H9 (cell line): Measurements from ENCODE around the gene CPAMD8. TPM values are rescaled to one million over a fixed set of nuclear protein-coding genes. Genes with fewer than 3 reads are reported as not detected.

Experiments used
- DNase-seq: peaks from one replicate; pipeline ENCODE4 v3.0.0-alpha.2; 2017
- H2AFZ ChIP-seq: one replicate; pipeline ENCODE4 v1.6.1; 2013; ENCODE audit warnings: mild to moderate bottlenecking, low read length, control low read depth, moderate library complexity
- H2AK5ac ChIP-seq: 2 replicates; pipeline ENCODE4 v1.6.1; 2013; ENCODE audit warnings: low read length, control low read depth, mixed read lengths; ENCODE audit not compliant: insufficient read length
- H2BK120ac ChIP-seq: one replicate; pipeline ENCODE4 v1.6.1; 2013; ENCODE audit warnings: low read depth, mild to moderate bottlenecking, low read length, control low read depth, inconsistent platforms; ENCODE audit not compliant: poor library complexity, severe bottlenecking
- H2BK12ac ChIP-seq: 2 replicates; pipeline ENCODE4 v1.6.1; 2013; ENCODE audit warnings: low read length, control low read depth, mixed read lengths, low read depth; ENCODE audit not compliant: insufficient read length
- H2BK15ac ChIP-seq: 2 replicates; pipeline ENCODE4 v1.6.1; 2013; ENCODE audit warnings: low read depth, low read length, control low read depth
- H2BK20ac ChIP-seq: one replicate; pipeline ENCODE4 v1.6.1; 2013; ENCODE audit warnings: low read depth, mild to moderate bottlenecking, low read length, control low read depth, inconsistent platforms; ENCODE audit not compliant: poor library complexity, severe bottlenecking
- H2BK5ac ChIP-seq: 2 replicates; pipeline ENCODE4 v1.6.1; 2013; ENCODE audit warnings: low read length, control low read depth, mixed read lengths; ENCODE audit not compliant: insufficient read length
- H3K14ac ChIP-seq: 2 replicates; pipeline ENCODE4 v1.6.1; 2013; ENCODE audit warnings: low read length, control low read depth; ENCODE audit not compliant: insufficient read depth
- H3K18ac ChIP-seq: 2 replicates; pipeline ENCODE4 v1.6.1; 2013; ENCODE audit warnings: low read depth, mild to moderate bottlenecking, mixed read lengths, low read length, control low read depth; ENCODE audit not compliant: insufficient read length
- H3K23ac ChIP-seq: 2 replicates; pipeline ENCODE4 v1.6.1; 2013; ENCODE audit warnings: low read length, control low read depth, mixed read lengths, low read depth; ENCODE audit not compliant: insufficient read length
- H3K23me2 ChIP-seq: 2 replicates; pipeline ENCODE4 v1.6.1; 2013; ENCODE audit warnings: low read depth, mild to moderate bottlenecking, mixed read lengths, low read length, control low read depth; ENCODE audit not compliant: insufficient read length, poor library complexity, severe bottlenecking
- H3K27ac ChIP-seq: 2 replicates; pipeline ENCODE4 v1.5.1; 2013; ENCODE audit warnings: low read length, control low read depth, mixed read lengths, low read depth; ENCODE audit not compliant: insufficient read length
- H3K27me3 ChIP-seq: 2 replicates; pipeline ENCODE4 v1.6.1; 2013; ENCODE audit warnings: low read length, control low read depth, inconsistent platforms; ENCODE audit not compliant: insufficient read depth
- H3K4ac ChIP-seq: 2 replicates; pipeline ENCODE4 v1.6.1; 2013; ENCODE audit warnings: low read depth, mild to moderate bottlenecking, control low read depth, inconsistent platforms, low read length, moderate library complexity
- H3K4me1 ChIP-seq: 2 replicates; pipeline ENCODE4 v1.6.1; 2013; ENCODE audit warnings: low read length, control low read depth, inconsistent platforms; ENCODE audit not compliant: insufficient read depth
- H3K4me2 ChIP-seq: 2 replicates; pipeline ENCODE4 v1.6.1; 2013; ENCODE audit warnings: low read length, control low read depth, mixed read lengths; ENCODE audit not compliant: insufficient read length, insufficient read depth
- H3K56ac ChIP-seq: 2 replicates; pipeline ENCODE4 v1.6.1; 2013; ENCODE audit warnings: low read depth, mild to moderate bottlenecking, mixed read lengths, low read length, control low read depth; ENCODE audit not compliant: insufficient read length
- H3K79me1 ChIP-seq: 2 replicates; pipeline ENCODE4 v1.6.1; 2013; ENCODE audit warnings: low read depth, mild to moderate bottlenecking, moderate library complexity, low read length, control low read depth, inconsistent platforms; ENCODE audit not compliant: insufficient read depth, poor library complexity, severe bottlenecking
- H3K79me2 ChIP-seq: 2 replicates; pipeline ENCODE4 v1.6.1; 2013; ENCODE audit warnings: low read length, control low read depth, inconsistent platforms; ENCODE audit not compliant: insufficient read depth
- H3K9ac ChIP-seq: 2 replicates; pipeline ENCODE4 v1.6.1; 2013; ENCODE audit warnings: low read length, control low read depth, mixed read lengths; ENCODE audit not compliant: insufficient read length; ENCODE audit errors: extremely low read depth
- H3K9me3 ChIP-seq: one replicate; pipeline ENCODE4 v1.6.1; 2013; ENCODE audit warnings: low read depth, low read length, inconsistent platforms; ENCODE audit not compliant: control insufficient read depth
- H3T11ph ChIP-seq: one replicate; pipeline ENCODE4 v1.6.1; 2013; ENCODE audit warnings: mild to moderate bottlenecking, low read length, control low read depth, inconsistent platforms
- H4K20me1 ChIP-seq: one replicate; pipeline ENCODE4 v1.6.1; 2013; ENCODE audit not compliant: control insufficient read depth, insufficient read length, insufficient read depth
- H4K5ac ChIP-seq: 2 replicates; pipeline ENCODE4 v1.6.1; 2013; ENCODE audit warnings: low read depth, mild to moderate bottlenecking, mixed read lengths, low read length, control low read depth; ENCODE audit not compliant: insufficient read length
- H4K8ac ChIP-seq: replicated peaks from 2 replicates; pipeline ENCODE4 v1.6.1; 2013; ENCODE audit warnings: low read length, control low read depth, mixed read lengths, low read depth; ENCODE audit not compliant: insufficient read length
- H4K91ac ChIP-seq: 2 replicates; pipeline ENCODE4 v1.6.1; 2013; ENCODE audit warnings: low read depth, mild to moderate bottlenecking, moderate library complexity, mixed read lengths, low read length, control low read depth; ENCODE audit not compliant: insufficient read length
- H3K27ac Mint-ChIP-seq, 3 experiments: 2 replicates in 2 of 3; 3 replicates in 1 of 3; pipeline ENCODE4 v1.8.0; 2020 to 2021; ENCODE audit warnings: mixed read lengths in 3 of 3, mild to moderate bottlenecking in 1 of 3, moderate library complexity in 1 of 3
- H3K27me3 Mint-ChIP-seq: 2 replicates; pipeline ENCODE4 v1.8.0; 2021; ENCODE audit warnings: low read depth, mild to moderate bottlenecking, moderate library complexity, mixed read lengths
- H3K36me3 Mint-ChIP-seq, 3 experiments: 2 replicates in 2 of 3; 3 replicates in 1 of 3; pipeline ENCODE4 v1.8.0; 2020 to 2021; ENCODE audit warnings: low read depth in 3 of 3, mixed read lengths in 3 of 3; ENCODE audit not compliant: insufficient read depth in 1 of 3
- H3K4me1 Mint-ChIP-seq, 2 experiments: 2 replicates each; pipeline ENCODE4 v1.8.0; 2020; ENCODE audit warnings: mixed read lengths in 2 of 2
- H3K4me3 Mint-ChIP-seq, 2 experiments: 2 replicates in 1 of 2; 3 replicates in 1 of 2; pipeline ENCODE4 v1.8.0; 2020 to 2021; ENCODE audit warnings: mild to moderate bottlenecking in 2 of 2, mixed read lengths in 2 of 2, moderate library complexity in 1 of 2
- H3K9me3 Mint-ChIP-seq, 2 experiments: 2 replicates in 1 of 2; 3 replicates in 1 of 2; pipeline ENCODE4 v1.8.0; 2020; ENCODE audit warnings: mild to moderate bottlenecking in 2 of 2, mixed read lengths in 2 of 2, moderate library complexity in 1 of 2
- WGBS: extraction: QIAGEN DNeasy Blood & Tissue Kit; methylation state at CpG from one replicate; pipeline ENCODE4 v1.1.7; 2013; ENCODE audit warnings: missing lambda C conversion rate, low lambda C conversion rate, mixed read lengths; ENCODE audit not compliant: insufficient read length; ENCODE audit errors: extremely low coverage; 5-methylcytosine and 5-hydroxymethylcytosine counted together
- total RNA-seq: library from RNA; stranded (reverse); gene quantifications from 2 replicates; pipeline ENCODE4 v1.2.1, GENCODE V29; 2021
- TF ChIP-seq, protein P1 (sequence below): fragments of 200-600 bp; sonication (generic); conservative IDR thresholded peaks from 3 replicates; pipeline ENCODE4 v1.8.0; 2021; ENCODE audit warnings: antibody characterized with exemption, mild to moderate bottlenecking

Gene CPAMD8
- total RNA-seq, 1 experiment from 2014 or later: 12.0 TPM

DNA sequence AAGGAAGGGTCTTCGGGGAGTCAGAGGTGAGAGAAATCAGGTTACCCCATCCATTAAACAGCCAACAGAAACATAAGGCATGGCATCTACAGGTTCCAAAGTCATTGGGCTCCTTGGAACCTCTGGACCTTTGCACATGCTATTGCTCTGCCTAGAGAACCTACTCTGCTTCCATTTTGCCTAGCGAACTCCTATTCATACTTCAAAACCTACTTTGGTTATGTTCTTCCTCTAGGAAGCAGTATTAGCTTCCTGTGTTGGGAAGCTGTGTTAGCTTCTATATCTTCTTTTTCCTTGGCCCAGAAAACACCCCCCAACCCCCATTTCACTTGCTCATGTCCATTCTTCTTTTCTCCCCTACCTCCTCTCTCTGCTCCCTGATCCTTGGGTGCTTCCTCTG, 98.3 kb downstream of the CPAMD8 start:
- H4K20me1 ChIP-seq: no peaks in the 10 kb centered on the region
- no peak overlapping the region for H3K27ac ChIP-seq
- H4K5ac ChIP-seq: no peak overlapping the region
- H3K9me3 ChIP-seq: no peaks in the 10 kb centered on the region
- no peak overlapping the region for H3K9ac ChIP-seq
- H3K14ac ChIP-seq: no peak overlapping the region
- H3K4me2 ChIP-seq: no peak overlapping the region
- no peaks in the 10 kb centered on the region for H3K4me1 Mint-ChIP-seq
- H3K23me2 ChIP-seq: no peaks in the 10 kb centered on the region
- H2BK12ac ChIP-seq: no peak overlapping the region
- no peak overlapping the region for H3K4me3 Mint-ChIP-seq
- H3K27ac Mint-ChIP-seq: peak overlapping the region in 1 of 3 experiments; percentile 42; a peak in 1 of 7 replicates
- H2BK20ac ChIP-seq: no peak overlapping the region
- H4K8ac ChIP-seq: no peak overlapping the region
- H2AK5ac ChIP-seq: no peak overlapping the region
- H3K18ac ChIP-seq: no peak overlapping the region
- no peak overlapping the region for H2AFZ ChIP-seq
- no peaks in the 10 kb centered on the region for H3K79me1 ChIP-seq
- no peak overlapping the region for H4K91ac ChIP-seq
- WGBS: no CpG with 5 or more reads among the region's 2 CpGs
- H2BK120ac ChIP-seq: no peak overlapping the region
- no peak overlapping the region for H3K23ac ChIP-seq
- H2BK5ac ChIP-seq: no peak overlapping the region
- no peak overlapping the region for H2BK15ac ChIP-seq
- no peak overlapping the region for H3K4ac ChIP-seq
- H3K79me2 ChIP-seq: no peaks in the 10 kb centered on the region
- no peak for DNase-seq
- TF ChIP-seq, protein P1, sequence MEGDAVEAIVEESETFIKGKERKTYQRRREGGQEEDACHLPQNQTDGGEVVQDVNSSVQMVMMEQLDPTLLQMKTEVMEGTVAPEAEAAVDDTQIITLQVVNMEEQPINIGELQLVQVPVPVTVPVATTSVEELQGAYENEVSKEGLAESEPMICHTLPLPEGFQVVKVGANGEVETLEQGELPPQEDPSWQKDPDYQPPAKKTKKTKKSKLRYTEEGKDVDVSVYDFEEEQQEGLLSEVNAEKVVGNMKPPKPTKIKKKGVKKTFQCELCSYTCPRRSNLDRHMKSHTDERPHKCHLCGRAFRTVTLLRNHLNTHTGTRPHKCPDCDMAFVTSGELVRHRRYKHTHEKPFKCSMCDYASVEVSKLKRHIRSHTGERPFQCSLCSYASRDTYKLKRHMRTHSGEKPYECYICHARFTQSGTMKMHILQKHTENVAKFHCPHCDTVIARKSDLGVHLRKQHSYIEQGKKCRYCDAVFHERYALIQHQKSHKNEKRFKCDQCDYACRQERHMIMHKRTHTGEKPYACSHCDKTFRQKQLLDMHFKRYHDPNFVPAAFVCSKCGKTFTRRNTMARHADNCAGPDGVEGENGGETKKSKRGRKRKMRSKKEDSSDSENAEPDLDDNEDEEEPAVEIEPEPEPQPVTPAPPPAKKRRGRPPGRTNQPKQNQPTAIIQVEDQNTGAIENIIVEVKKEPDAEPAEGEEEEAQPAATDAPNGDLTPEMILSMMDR: no peak
- no peak overlapping the region for H3T11ph ChIP-seq
- peaks cover 11% of the 10 kb centered on the region for H3K27me3 Mint-ChIP-seq
- peaks cover 11 to 17% of the 10 kb centered on the region in 2 experiments for H3K9me3 Mint-ChIP-seq
- peaks cover 3 to 21% (median 4%) of the 10 kb centered on the region in 3 experiments; a peak in 5 of 7 replicates for H3K36me3 Mint-ChIP-seq
- H3K27me3 ChIP-seq: no peaks in the 10 kb centered on the region
- H3K56ac ChIP-seq: no peak overlapping the region
- H3K4me1 ChIP-seq: no peaks in the 10 kb centered on the region
